ENCODE data around the gene FAM117A. TPM values are rescaled to one million over a fixed set of nuclear protein-coding genes. Genes with fewer than 3 reads are reported as not detected.

Gene FAM117A
- total RNA-seq, 2 experiments from 2014 or later: 23.2 to 26.5 TPM

DNA sequence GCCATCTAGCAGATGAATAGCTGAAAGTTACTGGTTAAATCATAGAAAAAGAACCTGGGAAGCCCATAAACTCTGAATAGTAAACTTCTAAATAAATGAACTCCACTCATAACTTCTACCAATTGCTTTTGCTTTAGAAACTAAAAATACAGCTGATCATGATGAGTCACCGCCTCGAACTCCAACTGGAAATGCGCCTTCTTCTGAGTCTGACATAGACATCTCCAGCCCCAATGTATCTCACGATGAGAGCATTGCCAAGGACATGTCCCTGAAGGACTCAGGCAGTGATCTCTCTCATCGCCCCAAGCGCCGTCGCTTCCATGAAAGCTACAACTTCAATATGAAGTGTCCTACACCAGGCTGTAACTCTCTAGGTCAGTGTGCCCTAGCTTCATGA, 34.3 kb upstream of the FAM117A start:
- H3K36me3 ChIP-seq (ENCODE audit: insufficient read depth, low read length): peaks cover 79% of the 10 kb centered on the region
- intact Hi-C loops (cut with DNase I, micrococcal nuclease): no loop called here
- Mint-ChIP-seq H3K27ac (no peak overlapping the region), H3K36me3 (ENCODE audit: low read depth) (peaks cover 94% of the 10 kb centered on the region), H3K9me3 (no peaks in the 10 kb centered on the region), H3K4me1 (ENCODE audit: low read depth) (peaks cover 59% of the 10 kb centered on the region), H3K4me3 (no peak overlapping the region), H3K27me3 (no peaks in the 10 kb centered on the region)
- TF ChIP-seq, protein P1, sequence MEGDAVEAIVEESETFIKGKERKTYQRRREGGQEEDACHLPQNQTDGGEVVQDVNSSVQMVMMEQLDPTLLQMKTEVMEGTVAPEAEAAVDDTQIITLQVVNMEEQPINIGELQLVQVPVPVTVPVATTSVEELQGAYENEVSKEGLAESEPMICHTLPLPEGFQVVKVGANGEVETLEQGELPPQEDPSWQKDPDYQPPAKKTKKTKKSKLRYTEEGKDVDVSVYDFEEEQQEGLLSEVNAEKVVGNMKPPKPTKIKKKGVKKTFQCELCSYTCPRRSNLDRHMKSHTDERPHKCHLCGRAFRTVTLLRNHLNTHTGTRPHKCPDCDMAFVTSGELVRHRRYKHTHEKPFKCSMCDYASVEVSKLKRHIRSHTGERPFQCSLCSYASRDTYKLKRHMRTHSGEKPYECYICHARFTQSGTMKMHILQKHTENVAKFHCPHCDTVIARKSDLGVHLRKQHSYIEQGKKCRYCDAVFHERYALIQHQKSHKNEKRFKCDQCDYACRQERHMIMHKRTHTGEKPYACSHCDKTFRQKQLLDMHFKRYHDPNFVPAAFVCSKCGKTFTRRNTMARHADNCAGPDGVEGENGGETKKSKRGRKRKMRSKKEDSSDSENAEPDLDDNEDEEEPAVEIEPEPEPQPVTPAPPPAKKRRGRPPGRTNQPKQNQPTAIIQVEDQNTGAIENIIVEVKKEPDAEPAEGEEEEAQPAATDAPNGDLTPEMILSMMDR (IDR thresholded peaks at IDR 0.05): no peak
- H3K9me3 ChIP-seq (ENCODE audit: control insufficient read depth in 1 of 2, insufficient read depth in 1 of 2, low read length in 2 of 2): no peaks in the 10 kb centered on the region
- H3K4me1 ChIP-seq (ENCODE audit: insufficient read depth, low read length): peaks cover 22% of the 10 kb centered on the region
- no peak overlapping the region for H3K27ac ChIP-seq (ENCODE audit: low read depth in 1 of 2, low read length in 2 of 2)
- ATAC-seq (ENCODE audit: poor library complexity): no peak
- CTCF ChIA-PET: interaction anchor here (0.8 to 1.0 kb wide), 2 partner anchors 10 to 12 kb away, joined by 3 to 4 read pairs; no protein-coding TSS in a partner anchor
- DNase-seq: no peak
- no peak overlapping the region for H3K4me3 ChIP-seq (ENCODE audit: low read length)
- POLR2A ChIA-PET: interaction anchor here (0.8 to 2.0 kb wide), 6 partner anchors 10 to 61 kb away, joined by 3 to 9 read pairs (median 6); partner anchors contain the start of genes FAM117A and KAT7
- no peaks in the 10 kb centered on the region for H3K27me3 ChIP-seq (ENCODE audit: control insufficient read depth in 1 of 2, insufficient read depth in 2 of 2, low read length in 2 of 2)

DNA sequence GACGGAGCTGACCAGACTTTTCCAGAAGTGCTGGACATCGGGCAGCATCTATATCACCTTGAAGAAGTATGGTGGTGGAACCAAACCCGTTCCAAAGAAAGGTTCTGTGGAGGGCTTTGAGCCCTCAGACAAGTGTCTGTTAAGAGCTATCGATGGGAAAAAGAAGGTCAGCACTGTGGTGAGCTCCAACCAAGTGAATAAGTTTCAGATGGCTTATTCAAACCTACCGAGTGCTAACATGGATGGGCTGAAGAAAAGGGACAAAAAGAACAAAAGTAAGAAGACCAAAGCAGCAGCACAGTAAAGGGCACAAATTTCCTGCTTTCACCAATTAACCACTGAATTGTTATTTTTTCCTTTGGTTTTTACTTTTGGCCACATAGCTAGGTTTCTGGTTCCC, 31.4 kb upstream of the FAM117A start:
- no peaks in the 10 kb centered on the region for H3K9me3 ChIP-seq (ENCODE audit: control insufficient read depth in 1 of 2, insufficient read depth in 1 of 2, low read length in 2 of 2)
- TF ChIP-seq, protein P1 (IDR thresholded peaks at IDR 0.05): no peak
- DNase-seq: no peak
- Mint-ChIP-seq H3K36me3 (ENCODE audit: low read depth) (peaks cover 97% of the 10 kb centered on the region), H3K4me3 (no peak overlapping the region), H3K4me1 (ENCODE audit: low read depth) (peaks cover 76% of the 10 kb centered on the region), H3K27me3 (no peaks in the 10 kb centered on the region), H3K27ac (peak overlapping the region; percentile 49), H3K9me3 (no peaks in the 10 kb centered on the region)
- H3K4me1 ChIP-seq (ENCODE audit: insufficient read depth, low read length): peaks cover 29% of the 10 kb centered on the region
- no peak overlapping the region for H3K4me3 ChIP-seq (ENCODE audit: low read length)
- ATAC-seq (ENCODE audit: poor library complexity): no peak
- intact Hi-C loops (cut with DNase I, micrococcal nuclease): no loop called here
- H3K27ac ChIP-seq (ENCODE audit: low read depth in 1 of 2, low read length in 2 of 2): no peak overlapping the region
- POLR2A ChIA-PET: interaction anchor here (1.0 to 1.7 kb wide), 3 partner anchors 23 to 86 kb away, joined by 3 to 6 read pairs (median 3); no protein-coding TSS in a partner anchor
- peaks cover 84% of the 10 kb centered on the region for H3K36me3 ChIP-seq (ENCODE audit: insufficient read depth, low read length)
- CTCF ChIA-PET: interaction anchor here (1.0 to 1.7 kb wide), 3 partner anchors 8 to 88 kb away, joined by 3 read pairs; partner anchors contain the start of gene SLC35B1
- no peaks in the 10 kb centered on the region for H3K27me3 ChIP-seq (ENCODE audit: control insufficient read depth in 1 of 2, insufficient read depth in 2 of 2, low read length in 2 of 2)

DNA sequence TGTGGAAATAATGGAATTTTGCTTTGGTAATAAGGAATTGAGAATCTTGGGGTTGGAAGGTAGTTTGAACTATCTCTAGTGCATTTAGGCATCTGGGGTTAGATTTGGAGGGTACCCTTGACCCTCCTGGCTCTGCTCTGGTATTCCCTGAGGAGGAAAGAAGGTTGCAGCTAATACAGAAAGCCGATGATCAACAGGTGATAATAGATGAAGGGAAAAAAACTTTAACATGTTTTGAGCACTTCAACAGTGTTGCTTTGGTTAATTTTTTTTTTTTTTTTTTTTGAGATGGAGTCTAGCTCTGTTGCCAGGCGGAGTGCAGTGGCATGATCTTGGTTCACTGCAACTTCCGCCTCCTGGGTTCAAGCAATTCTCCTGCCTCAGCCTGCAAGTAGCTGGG, 29.4 kb upstream of the FAM117A start:
- CTCF ChIA-PET: interaction anchor here (2.1 kb wide), 1 partner anchor 85 kb away, joined by 5 read pairs; no protein-coding TSS in a partner anchor
- Mint-ChIP-seq H3K36me3 (ENCODE audit: low read depth) (peaks cover 98% of the 10 kb centered on the region), H3K4me3 (no peak overlapping the region), H3K27me3 (no peaks in the 10 kb centered on the region), H3K9me3 (no peaks in the 10 kb centered on the region), H3K27ac (no peak overlapping the region), H3K4me1 (ENCODE audit: low read depth) (peaks cover 82% of the 10 kb centered on the region)
- no peak for ATAC-seq (ENCODE audit: poor library complexity)
- peaks cover 41% of the 10 kb centered on the region for H3K4me1 ChIP-seq (ENCODE audit: insufficient read depth, low read length)
- no peaks in the 10 kb centered on the region for H3K9me3 ChIP-seq (ENCODE audit: control insufficient read depth in 1 of 2, insufficient read depth in 1 of 2, low read length in 2 of 2)
- POLR2A ChIA-PET: no interaction called here
- no peak overlapping the region for H3K27ac ChIP-seq (ENCODE audit: low read depth in 1 of 2, low read length in 2 of 2)
- peaks cover 75% of the 10 kb centered on the region for H3K36me3 ChIP-seq (ENCODE audit: insufficient read depth, low read length)
- no peak overlapping the region for H3K4me3 ChIP-seq (ENCODE audit: low read length)
- no peak for DNase-seq
- TF ChIP-seq, protein P1 (IDR thresholded peaks at IDR 0.05): no peak
- H3K27me3 ChIP-seq (ENCODE audit: control insufficient read depth in 1 of 2, insufficient read depth in 2 of 2, low read length in 2 of 2): no peaks in the 10 kb centered on the region
- intact Hi-C loops (cut with DNase I, micrococcal nuclease): loop anchor here in 1 of 2 experiments (5.0 kb wide), 1 partner anchor 304 kb away; the partner anchor contains the start of gene PDK2

Measured in CD4-positive, alpha-beta T cell (primary cell).